A549 (cell line): ENCODE measurements around the gene DYNLT2.

Experiments used
- CTCF ChIP-seq: fragments of >200 bp; sonication (Bioruptor Twin); formaldehyde crosslinking; IDR thresholded peaks from 3 replicates; pipeline ENCODE4 v1.5.1; 2016
- EP300 ChIP-seq, 2 experiments: fragments of >200 bp; sonication (Bioruptor Twin); formaldehyde crosslinking; IDR thresholded peaks; 2 replicates in 1 of 2; 3 replicates in 1 of 2; pipeline ENCODE4 v1.6.1; 2016 to 2017
- POLR2AphosphoS2 ChIP-seq: conservative IDR thresholded peaks from 2 replicates; pipeline ENCODE4 v1.6.1; 2012; ENCODE audit warnings: low read length, improper control_type of control experiment, inconsistent platforms
- TF ChIP-seq, protein P1 (sequence below): IDR thresholded peaks from 2 replicates; pipeline ENCODE4 v1.6.1; 2012
- TF ChIP-seq, protein P2 (sequence below): fragments of >200 bp; sonication (Bioruptor Twin); formaldehyde crosslinking; IDR thresholded peaks from 3 replicates; pipeline ENCODE4 v1.6.1; 2016

GRCh38 chr6:169752074-169752623, 777 bp upstream of the DYNLT2 start:
- no peak for TF ChIP-seq CTCF
- no peak for TF ChIP-seq POLR2AphosphoS2
- TF ChIP-seq, protein P1, sequence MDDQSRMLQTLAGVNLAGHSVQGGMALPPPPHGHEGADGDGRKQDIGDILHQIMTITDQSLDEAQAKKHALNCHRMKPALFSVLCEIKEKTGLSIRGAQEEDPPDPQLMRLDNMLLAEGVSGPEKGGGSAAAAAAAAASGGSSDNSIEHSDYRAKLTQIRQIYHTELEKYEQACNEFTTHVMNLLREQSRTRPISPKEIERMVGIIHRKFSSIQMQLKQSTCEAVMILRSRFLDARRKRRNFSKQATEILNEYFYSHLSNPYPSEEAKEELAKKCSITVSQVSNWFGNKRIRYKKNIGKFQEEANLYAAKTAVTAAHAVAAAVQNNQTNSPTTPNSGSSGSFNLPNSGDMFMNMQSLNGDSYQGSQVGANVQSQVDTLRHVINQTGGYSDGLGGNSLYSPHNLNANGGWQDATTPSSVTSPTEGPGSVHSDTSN, result no peak
- TF ChIP-seq, protein P2, sequence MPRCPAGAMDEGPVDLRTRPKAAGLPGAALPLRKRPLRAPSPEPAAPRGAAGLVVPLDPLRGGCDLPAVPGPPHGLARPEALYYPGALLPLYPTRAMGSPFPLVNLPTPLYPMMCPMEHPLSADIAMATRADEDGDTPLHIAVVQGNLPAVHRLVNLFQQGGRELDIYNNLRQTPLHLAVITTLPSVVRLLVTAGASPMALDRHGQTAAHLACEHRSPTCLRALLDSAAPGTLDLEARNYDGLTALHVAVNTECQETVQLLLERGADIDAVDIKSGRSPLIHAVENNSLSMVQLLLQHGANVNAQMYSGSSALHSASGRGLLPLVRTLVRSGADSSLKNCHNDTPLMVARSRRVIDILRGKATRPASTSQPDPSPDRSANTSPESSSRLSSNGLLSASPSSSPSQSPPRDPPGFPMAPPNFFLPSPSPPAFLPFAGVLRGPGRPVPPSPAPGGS, result no peak
- TF ChIP-seq EP300 (IDR thresholded peaks at IDR 0.05), result no peak
